HG03460 (cell line): Measurements from ENCODE around the gene TMEM221.

Experiments
- ATAC-seq: cut with Tn5 transposase; IDR thresholded peaks from one replicate; pipeline ENCODE4 v1.9.1; 2021; ENCODE audit not compliant: unreplicated experiment

Gene TMEM221

GRCh38 chr19:17473041-17473440, 24.6 kb upstream of the TMEM221 start:
- no peak for ATAC-seq

- no peak for ATAC-seq
Measured at GRCh38 chr19:17471410-17472125, 23.1 kb upstream of the TMEM221 start.

GRCh38 chr19:17470068-17470841, 21.8 kb upstream of the TMEM221 start, which contains the start of gene SLC27A1:
Gene SLC27A1, plus strand, starts transcription at chr19:17470524. Its CDS starts 17 bp downstream, at chr19:17470541.
- peak; percentile 80 for ATAC-seq

- ATAC-seq: peak; percentile 53
Measured at GRCh38 chr19:17469481-17470067, 21.1 kb upstream of the TMEM221 start.

- no peak for ATAC-seq
Measured at GRCh38 chr19:17469092-17469480, 20.6 kb upstream of the TMEM221 start.

- no peak for ATAC-seq
Measured at GRCh38 chr19:17468302-17469091, 20.0 kb upstream of the TMEM221 start.

- ATAC-seq: no peak
Measured at GRCh38 chr19:17467471-17468301, 19.2 kb upstream of the TMEM221 start.

GRCh38 chr19:17466487-17466850, 18.0 kb upstream of the TMEM221 start:
- ATAC-seq: no peak

- no peak for ATAC-seq
Measured at GRCh38 chr19:17460372-17461230, 12.1 kb upstream of the TMEM221 start, which contains the start of gene NXNL1. Gene NXNL1, minus strand, starts transcription at chr19:17460926. Its CDS starts 57 bp downstream, at chr19:17460869.

- ATAC-seq: no peak
Measured at GRCh38 chr19:17458970-17459369, 10.5 kb upstream of the TMEM221 start.

- no peak for ATAC-seq
Measured at GRCh38 chr19:17457616-17458015, 9.1 kb upstream of the TMEM221 start.

- ATAC-seq: no peak
Measured at GRCh38 chr19:17456127-17456526, 7.7 kb upstream of the TMEM221 start.

- ATAC-seq: no peak
Measured at GRCh38 chr19:17455308-17456123, 7.0 kb upstream of the TMEM221 start.

- no peak for ATAC-seq
Measured at GRCh38 chr19:17454576-17455071, 6.2 kb upstream of the TMEM221 start.

- no peak for ATAC-seq
Measured at GRCh38 chr19:17451820-17452219, 3.4 kb upstream of the TMEM221 start.

- no peak for ATAC-seq
Measured at GRCh38 chr19:17450264-17451075, 2.0 kb upstream of the TMEM221 start.

GRCh38 chr19:17447704-17448130, 751 bp downstream of the TMEM221 start:
- ATAC-seq: no peak
